GM19455 (cell line): ENCODE measurements around the gene CDK6.

ENCODE experiments used
- ATAC-seq: cut with Tn5 transposase; IDR thresholded peaks from one replicate; pipeline ENCODE4 v1.9.1; 2021; ENCODE audit not compliant: unreplicated experiment

The CDK6 gene

GRCh38 chr7:92631067-92631849 lies 205.1 kb downstream of the CDK6 start:
- peak; percentile 62 for ATAC-seq

GRCh38 chr7:92629779-92630178 lies 206.6 kb downstream of the CDK6 start:
- ATAC-seq: no peak

GRCh38 chr7:92627956-92628355 lies 208.4 kb downstream of the CDK6 start:
- no peak for ATAC-seq

DNA sequence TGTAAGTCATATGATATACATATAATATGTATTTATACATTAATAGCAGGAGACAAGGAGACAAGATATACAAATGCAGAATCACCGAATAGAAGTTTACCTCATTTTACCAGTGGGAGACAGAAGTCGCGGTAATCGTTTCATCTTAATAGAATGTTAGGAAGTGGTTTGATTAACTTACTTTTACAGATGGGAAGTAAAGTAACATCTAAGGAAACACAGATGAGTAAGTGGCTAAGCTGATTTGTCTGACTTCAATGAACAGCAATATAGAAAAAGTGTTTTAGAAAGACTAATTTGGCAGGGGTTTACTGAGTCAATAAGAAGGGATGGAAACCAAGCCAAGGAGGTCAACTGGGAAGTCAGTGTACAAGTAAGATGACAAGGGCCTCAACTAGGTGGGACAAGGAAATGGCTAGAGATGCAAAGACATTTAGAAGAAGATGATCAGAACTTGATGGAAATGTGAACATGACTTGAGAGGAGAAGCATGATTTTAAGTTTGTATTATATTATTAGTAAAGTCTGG lies 210.0 kb downstream of the CDK6 start:
- ATAC-seq: no peak

- no peak for ATAC-seq
Measured at GRCh38 chr7:92625617-92626016, 210.8 kb downstream of the CDK6 start.

GRCh38 chr7:92624298-92624996 lies 211.9 kb downstream of the CDK6 start:
- ATAC-seq: no peak

DNA sequence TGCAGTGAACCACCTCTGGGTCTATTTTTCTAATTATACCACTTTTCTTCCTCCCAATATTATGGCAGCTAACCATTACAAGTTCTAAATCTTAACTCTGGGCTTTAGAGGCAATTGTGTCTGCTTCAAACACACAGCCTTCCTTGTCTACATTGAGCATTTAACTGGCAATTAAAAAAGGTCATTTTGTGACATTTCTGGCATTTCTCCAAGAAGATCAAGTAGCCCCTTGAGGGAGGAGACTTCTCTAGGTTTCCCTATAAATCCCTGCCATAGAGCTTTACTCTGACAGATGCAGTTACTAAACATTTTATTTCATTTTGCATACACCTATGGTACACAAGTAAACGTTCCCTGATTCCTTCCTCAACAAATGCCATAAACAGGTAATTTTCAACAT lies 212.8 kb downstream of the CDK6 start:
- no peak for ATAC-seq

DNA sequence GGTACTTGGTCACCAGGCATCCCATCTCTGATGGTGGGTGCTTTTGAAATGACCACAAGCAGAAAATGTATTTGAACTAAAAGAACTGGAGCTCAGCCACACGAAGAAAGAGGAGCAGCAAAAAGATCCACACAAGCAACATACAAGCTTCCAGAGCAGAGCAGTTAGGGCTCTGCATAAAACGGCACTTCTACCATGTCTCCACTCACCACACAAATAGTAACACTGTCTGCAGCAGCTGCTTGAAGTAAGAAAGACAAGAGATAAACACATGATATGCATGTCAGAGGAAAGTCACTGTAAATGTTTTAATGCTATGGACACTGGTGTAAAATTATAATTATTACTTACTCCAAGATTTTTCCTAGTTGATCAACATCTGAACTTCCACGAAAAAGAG lies 213.7 kb downstream of the CDK6 start:
- no peak for ATAC-seq

GRCh38 chr7:92622030-92622429 lies 214.3 kb downstream of the CDK6 start:
- no peak for ATAC-seq

DNA sequence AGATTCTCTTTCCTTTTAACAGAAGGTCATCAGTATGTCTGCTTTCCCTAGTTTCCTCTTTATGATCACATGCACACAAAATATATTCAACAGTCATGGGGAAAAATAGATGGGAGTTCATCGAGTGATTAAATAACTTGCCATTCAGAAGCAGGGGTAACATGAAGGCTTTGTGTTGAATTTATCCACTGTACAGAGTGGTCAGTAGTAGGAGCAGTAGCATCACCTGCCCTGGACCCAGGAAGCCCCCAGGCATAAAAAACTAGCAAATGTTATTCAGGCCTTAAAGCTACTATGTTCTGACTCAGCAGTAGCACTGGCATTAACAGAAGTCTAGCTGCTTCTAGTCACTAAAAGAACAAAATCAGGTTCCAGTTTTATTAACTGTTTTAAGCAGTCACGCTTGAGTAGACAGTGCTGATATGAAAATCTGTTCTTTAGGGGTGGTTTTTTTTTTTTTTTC lies 214.8 kb downstream of the CDK6 start:
- peak; percentile 36 for ATAC-seq

DNA sequence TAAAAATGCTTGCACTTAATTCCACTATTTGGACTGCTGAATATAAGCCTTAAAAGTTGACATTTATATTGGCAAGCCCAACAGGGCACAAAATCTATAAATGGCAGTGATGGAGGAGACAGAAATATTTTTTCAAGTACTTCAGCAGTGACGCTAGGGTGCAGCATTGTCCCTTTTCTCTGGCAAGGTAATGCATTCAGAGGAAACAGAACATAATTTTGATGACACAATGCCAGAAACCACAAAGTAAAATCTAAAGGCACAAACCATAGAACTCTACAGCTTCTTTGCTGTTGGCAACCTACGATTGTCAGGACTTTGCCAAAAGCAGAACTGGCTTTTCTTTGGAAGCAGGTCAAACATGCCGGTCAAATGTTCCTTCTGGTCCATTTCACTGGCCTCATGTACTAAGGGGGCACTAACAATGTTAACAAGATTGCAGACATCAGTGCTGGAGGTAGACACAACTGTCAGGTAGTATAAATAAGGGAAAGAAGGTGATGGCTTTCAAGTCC lies 215.3 kb downstream of the CDK6 start:
- peak; percentile 76 for ATAC-seq

- no peak for ATAC-seq
Measured at GRCh38 chr7:92615861-92616260, 220.5 kb downstream of the CDK6 start.

GRCh38 chr7:92614660-92615174 lies 221.7 kb downstream of the CDK6 start:
- no peak for ATAC-seq

- no peak for ATAC-seq
Measured at GRCh38 chr7:92613720-92614119, 222.7 kb downstream of the CDK6 start.

DNA sequence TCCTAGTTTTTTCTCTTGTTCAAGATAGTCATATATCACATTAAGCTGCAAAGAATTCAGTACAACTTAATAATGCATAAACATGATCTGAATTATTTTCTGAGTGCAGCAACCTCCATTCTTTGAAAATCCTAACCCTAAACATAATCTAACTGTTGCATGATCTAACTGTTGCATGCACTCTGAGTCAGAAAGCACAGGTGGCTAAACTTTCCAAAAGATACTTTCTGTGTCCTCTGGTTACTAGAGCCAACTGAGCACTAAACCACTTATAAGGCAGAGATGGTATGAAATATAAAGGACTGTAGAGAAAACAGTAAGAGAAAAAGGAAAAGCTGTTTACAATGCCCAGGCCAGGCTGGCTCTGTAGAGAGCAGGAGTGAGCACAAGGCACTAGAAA lies 223.2 kb downstream of the CDK6 start:
- ATAC-seq: no peak

- no peak for ATAC-seq
Measured at GRCh38 chr7:92612501-92612900, 223.9 kb downstream of the CDK6 start.

- no peak for ATAC-seq
Measured at GRCh38 chr7:92611735-92612134, 224.6 kb downstream of the CDK6 start.

- no peak for ATAC-seq
Measured at GRCh38 chr7:92609921-92610518, 226.4 kb downstream of the CDK6 start.

DNA sequence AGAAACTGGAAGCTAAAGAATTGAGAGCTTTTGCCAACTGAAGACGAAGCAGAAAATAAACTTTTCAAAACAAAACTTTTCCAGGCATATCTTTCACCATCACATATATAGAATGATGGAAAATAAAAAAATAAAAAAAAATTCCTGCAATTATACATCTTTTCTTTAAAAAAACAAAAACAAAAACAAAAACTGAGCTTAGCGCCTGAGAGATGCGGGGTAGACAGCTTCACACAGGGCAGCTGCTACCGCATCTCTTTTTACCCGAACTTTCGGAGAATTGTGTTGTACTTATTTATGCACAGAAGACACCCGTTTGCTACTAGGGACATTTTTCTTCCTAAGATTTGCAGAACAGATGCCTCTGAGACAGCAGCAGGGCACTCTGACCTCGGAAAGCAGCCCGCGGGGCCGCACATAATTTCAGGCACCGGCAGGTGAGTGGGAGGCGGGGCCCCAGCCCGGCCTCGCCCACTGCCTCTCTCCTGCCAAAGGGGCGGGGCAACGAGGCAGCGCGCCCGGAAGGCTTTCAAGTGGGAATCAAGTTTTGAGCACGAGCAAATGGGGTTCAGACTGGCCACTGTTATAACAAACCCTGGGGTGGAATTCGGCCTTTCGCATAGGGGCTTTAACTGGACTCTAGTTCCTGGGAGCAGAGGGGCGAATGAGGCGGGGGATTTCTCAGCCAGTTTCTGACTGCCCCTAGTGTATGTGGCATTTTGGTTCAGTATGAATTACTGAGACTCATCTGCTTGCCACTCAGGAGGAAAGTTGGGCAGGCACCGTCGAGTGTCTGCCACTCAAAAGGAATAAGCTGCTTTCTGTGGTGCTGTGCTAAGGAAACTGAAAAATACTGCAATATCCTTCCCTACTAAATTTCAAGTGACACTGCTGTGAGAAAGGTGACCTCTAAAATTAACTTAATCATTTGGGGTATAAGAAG lies 227.7 kb downstream of the CDK6 start:
- no peak for ATAC-seq

GRCh38 chr7:92606985-92607384 lies 229.4 kb downstream of the CDK6 start:
- no peak for ATAC-seq
